Stimulated activated CD4-positive, alpha-beta T cell treated with anti-CD3 and anti-CD28 coated beads, TNF-alpha, amount 100 ng/mL, for 4 hours (primary cell): ENCODE data around the gene SNRPB2.

Source experiments
- DNase-seq, 3 experiments: peaks; one replicate each; pipeline ENCODE4 v3.0.0-alpha.2; 2020; ENCODE audit warnings: low read depth in 3 of 3

The SNRPB2 gene

DNA sequence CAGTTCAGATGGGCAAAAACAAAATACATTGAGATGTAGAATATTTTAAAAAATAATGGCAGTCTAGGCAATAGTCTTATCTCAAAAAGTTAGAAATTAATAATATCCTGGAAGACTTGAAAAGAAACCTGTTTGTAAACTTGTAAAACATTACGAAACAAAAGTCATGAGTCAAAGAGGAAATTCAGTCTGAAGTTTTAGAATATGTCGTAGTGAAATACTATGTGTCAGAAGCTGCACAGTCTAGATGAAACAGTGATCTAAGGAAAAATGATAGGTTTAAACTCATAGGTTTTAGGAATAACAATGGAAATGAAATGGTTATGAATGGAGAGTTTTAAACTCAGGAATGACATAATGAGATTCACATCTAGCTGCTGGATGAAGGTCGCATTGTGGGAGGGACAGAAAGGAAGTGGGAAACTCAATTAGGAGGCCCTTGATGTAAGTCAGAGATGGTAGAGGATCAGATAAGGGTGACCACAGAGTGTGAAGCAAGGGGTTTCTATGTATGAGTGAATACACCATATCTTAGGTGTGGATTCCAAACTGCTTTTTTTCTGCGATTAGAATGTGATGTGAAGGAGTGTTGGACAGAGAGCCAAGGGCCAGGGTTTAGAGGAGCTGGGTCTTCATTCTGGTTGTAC, 2.8 kb downstream of the SNRPB2 start:
- no peak for DNase-seq

DNA sequence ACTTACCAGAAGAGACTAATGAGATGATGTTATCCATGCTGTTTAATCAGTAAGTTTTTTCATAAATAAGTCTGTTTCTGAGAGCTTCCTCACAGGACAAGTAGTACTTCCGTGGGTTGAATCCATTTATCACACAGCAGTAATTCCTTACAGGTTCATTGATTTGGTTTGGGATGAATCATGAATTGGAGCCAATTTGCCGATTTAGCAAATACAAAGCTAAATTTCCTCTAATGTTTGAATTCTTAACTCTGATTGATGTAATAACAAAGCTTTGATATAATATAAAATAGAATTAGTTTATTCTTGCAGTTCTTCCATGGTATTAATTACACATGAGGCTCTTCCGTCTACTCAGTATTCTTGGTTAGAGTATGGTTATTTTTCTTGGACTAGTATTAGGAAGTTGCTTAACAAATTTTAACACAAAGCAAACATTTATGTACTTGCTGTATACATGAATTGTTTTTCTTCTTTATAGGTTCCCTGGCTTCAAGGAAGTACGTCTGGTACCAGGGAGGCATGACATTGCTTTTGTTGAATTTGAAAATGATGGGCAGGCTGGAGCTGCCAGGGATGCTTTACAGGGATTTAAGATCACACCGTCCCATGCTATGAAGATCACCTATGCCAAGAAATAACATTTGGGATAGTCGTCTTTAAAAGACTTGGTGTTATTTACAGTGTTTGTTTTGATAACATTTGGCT, 10.7 kb downstream of the SNRPB2 start:
- DNase-seq: no peak

DNA sequence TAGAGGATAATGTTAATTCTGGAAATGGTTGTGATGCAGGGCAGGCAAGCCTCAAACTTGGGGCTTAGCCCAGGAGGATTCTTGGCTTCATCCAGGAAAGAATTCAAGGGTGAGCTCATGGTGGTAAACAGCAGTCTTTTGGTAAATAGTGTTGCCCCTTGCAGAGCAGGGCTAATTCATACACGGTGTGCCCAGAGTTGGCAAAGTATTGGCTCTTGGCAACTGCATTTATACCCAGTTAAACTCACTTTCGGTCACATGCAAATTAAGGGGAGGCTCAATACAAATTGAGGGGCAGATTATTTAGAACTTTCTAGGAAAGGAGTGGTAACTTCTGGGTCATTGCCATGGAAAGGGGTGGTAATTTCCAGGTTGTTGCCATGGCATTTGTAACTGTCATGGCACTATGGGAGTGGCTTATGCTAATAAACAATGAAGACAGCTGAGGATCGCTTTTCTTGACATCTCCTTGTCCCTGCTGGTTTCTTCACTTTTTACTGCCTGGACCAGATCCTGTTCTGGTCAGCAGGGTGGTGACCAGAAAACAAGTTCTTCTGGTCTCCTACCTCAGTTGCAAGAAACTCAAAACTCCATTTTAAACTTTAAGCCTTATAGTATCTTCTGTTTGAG, 14.5 kb downstream of the SNRPB2 start:
- no peak for DNase-seq

DNA sequence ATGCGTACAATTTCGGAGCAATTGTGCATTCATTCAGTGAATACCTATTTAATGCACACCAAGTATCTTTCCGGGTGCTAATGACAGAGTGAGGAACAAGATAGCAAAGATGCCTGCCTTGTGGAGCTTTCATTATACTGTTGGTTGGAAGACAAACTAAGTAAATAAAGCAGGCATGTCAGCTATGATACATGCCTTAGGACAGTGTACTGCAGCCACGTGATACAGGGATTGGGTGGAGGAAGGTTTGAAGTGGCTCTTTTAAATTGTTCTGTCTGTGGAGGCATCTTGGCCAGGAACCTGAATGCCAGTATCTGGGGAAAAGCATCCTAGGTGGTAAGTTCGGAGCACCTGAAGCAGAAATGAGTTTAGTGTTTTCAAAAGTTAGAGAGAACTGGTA, 15.4 kb downstream of the SNRPB2 start:
- DNase-seq: no peak

DNA sequence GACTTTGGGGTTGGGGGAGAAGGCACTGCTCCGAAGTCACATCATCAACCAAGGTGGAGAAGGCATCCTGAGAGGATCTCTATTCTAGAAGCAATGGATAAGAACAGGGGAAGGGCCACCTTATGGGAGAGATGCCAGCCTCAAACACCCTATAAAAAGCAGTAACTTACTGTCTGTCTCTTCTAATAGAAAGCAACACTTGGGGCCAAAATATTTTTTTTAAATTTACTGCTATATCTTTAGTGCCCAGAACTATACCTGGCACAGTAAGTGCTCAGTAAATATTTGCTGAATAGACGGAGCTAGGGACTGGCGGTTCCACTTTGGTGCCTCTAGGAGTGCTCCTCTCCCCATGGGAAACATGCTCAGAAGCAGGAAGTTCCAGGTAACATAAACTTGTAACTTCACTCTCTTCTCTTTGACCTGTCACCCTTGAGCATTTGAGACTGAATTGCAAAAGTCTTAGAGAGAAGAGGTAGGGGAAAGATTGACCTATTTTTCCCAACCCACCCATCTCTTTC, 17.5 kb downstream of the SNRPB2 start:
- DNase-seq: no peak

DNA sequence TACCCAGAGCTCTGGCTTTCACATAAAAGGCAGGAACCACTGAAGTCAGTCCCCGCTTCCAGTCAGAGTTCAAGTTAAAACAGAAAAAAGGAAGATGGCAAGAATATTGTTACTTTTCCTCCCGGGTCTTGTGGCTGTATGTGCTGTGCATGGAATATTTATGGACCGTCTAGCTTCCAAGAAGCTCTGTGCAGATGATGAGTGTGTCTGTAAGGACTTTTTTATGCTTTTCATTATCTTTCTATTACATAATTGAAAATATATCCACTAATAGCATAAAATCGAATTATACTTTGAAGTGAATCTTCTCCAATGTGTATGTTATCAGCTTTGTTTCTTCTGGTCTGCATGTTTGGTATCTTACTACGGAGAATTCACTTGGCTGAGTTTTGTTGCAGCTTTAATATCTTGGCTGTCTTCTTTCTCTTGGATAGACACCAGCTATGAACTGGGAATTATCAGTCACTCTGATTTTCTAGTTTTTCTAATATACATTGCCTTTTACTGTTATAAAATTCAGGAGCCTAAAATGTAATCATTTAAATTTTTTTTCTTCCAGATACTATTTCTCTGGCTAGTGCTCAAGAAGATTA, 18.6 kb downstream of the SNRPB2 start, which contains the start of gene OTOR:
Gene OTOR, plus strand, starts transcription at position 51 of the 593 bp plus-strand sequence. Its CDS starts 44 bp downstream, at position 95.
- no peak for DNase-seq

DNA sequence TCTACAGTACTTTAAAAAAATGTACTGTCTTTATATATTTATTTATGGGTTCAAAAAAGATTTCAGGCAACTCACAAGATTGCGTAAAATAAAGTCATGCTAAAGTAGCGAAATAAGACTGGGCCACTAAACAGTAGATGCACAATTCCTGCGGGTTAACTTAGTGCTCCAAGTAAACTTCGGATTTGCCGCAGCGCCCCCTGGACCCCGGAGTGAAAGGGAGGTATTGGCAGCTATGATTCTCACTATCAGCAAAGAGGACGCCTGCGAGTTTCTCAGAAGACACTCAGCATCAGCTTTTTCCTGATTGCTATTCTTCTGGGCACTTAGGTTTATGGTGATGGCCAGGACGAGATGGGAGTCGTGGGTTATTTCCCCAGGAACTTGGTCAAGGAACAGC, 19.7 kb downstream of the SNRPB2 start:
- DNase-seq: no peak

DNA sequence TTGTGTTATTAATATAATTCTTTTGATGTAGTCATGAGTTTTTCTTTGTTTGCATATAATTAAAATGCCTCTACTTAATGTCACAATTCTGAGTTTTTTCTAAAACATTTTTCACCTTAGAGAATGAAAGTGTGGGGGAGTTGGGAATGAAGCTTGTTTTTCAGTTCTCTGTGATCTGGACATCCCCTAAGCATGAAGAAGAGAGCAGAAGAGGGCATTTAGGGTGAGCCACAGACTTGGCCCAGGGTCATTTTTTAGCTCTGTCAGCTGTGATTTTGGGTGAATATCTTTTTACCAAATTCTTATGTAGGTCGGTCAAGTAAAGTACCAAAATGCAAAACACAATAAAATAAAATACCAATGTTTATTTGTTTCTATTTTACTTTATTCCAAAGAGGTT, 22.3 kb downstream of the SNRPB2 start:
- DNase-seq: no peak

DNA sequence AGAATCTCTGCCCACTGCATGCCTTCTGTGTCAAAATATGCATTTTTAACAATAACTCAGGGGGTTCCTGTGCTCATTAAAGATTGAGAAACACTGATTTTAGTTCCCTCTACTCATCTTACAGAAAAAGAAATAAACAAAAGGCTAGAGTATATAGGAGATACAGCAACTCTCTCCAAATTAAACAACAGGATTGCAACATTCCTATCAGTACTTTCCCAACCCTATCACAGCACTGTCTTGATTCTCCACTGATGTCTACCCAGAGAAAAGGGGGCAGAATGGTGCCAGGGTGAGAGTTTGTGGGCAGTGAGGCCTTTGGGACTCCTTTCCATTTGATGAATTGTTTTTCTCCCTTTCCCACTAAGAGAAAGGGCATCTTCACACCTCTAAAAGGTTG, 23.1 kb downstream of the SNRPB2 start:
- DNase-seq: no peak

DNA sequence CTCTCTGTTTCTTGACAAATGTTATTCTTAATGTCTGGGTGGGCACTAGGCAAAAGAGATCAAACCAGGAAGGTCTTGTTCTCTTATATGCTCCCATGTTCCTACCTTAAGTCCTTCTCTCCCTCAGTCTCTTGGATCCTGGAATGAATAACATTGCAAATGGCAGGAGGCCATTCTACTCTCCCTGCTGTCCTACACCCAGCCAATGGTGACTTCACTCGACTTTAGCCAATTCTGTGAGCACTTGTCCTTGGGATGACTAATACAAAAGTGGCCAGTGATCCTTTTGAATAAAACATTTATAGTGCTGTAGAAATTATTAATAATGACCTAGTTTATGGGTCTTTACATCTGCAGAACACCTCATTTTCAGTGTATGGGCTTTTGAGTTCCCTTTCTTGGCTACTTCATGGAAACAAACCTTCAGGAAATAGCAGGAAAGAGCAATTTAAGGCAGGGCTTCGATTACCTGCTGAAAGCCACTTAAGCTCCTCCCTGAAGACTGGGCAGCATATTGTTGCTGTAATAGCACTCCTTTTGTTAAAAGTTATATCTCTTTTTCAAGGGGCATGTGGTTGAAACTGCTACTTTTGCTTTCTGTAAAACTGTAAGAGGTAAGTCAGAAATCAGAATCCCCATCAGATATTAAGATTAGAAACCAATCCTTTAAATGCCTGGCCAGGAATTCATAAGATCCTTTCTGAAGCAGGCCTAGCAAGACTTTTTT, 28.8 kb downstream of the SNRPB2 start:
- no peak for DNase-seq

DNA sequence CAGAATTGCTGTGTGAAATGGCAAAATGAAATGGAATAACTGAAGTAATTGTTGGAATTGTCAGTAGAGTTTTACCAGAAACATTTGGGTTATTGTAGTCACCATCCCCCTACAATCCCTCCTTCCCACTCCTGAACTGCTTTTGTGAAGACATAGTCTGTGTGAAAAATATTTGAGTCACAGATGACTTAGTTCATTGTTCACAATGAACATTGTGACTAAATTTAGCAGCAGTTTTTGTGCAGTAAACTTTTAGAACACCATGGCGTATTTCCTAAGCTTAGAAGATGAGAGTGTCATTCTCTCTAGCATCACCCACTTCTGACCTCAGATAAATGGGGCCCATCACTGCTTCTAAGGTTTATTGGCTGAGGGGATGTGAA, 29.3 kb downstream of the SNRPB2 start:
- DNase-seq: no peak

DNA sequence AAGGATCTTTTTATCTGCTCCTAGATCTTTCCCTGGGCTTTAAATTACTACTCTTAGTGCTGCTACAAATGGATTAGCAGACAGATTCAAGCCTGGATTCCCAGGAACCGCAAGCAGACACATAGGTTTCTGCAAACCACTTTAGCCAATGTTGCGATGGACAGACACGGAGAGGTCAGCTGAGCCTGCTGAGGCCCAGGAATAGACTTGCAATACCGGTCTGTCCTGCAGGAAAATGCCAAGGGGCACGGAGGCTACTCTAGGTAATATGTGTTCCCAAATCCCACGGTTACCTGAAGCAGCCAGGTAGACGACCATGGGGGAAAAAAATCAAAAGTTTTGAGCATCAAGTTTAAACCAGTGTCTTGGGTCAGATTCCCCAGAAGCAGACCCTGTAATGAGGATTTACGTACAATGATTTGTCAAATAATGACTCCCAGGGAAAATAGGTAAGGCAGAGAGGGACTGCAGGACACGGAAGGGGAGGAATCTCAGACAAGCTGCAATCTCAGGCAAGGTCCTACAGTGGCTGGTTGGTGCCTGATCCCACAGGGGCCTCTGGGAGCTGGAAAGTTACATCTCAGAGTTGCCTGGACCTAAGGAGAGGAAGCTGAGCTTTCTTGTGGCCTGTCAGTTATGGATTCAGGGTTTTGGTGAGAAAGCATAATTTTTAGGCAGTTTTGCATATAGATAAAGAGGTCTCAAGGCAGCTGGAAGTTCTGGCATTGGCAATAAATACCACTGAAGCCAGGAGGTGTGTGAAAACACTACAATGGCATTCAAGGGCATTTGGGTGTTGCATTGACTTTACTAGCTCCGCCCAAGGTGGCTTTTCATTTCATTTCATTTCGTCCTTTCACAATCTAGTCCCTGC, 30.8 kb downstream of the SNRPB2 start:
- no peak for DNase-seq

DNA sequence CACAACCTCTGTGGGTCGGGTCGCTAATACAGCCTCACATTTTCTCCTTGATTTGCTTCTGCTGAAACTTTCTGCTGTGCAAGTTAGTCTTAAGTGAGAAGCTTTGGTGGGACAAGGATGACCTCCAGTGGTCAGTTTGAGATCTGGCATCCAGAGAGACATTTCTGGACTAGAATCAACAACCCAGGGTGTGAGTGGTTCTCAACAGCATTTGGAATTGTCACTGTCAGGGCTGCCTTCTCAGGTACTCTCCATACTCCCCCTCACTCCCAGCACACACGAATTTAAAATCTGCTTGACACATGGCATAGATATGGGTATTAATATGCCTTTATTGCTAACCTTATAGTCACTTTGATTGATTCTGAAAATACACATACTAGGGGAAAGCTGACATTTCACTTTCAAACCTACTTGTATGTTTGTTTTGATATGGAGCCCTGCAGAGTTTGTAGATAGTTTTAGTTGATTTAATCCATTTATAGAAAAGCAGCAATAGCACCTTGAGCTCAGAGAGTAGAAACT, 31.5 kb downstream of the SNRPB2 start:
- peak in 1 of 3 experiments; percentile 9 for DNase-seq

DNA sequence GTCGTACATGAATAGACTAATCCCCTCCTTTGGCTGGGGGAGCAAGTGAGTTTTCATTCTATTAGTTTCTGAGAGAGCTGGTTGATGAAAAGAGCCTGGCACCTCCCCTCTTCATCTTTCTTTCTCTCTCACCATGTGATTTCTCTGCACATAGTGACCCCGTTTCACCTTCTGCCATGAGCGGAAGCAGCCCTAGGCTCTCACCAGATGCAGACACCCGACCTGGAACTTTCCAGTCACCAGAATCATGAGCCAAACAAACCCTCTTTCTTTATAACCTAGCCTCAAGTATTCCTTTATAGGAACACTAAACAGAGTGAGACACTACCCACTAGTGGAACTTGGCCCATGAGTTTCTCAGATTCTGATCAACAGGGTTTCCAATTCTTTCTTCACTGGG, 34.7 kb downstream of the SNRPB2 start:
- no peak for DNase-seq

DNA sequence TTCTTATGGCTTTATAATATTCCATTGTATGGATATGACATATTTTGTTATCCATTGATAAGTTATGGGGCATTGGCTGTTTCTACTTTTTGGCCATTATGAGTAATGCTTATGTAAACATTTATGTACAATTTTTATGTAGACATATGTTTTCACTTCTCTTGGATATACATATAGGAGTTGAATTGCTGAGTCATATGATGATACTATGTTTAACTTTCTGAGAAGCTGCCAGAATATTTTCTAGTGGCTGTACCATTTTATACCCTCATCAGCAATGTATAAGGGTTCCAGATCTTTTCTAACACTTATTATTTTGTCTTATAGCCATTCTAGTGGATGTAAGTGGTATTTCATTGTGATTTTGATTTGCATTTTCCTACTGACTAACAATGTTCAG, 41.4 kb downstream of the SNRPB2 start:
- DNase-seq: no peak

DNA sequence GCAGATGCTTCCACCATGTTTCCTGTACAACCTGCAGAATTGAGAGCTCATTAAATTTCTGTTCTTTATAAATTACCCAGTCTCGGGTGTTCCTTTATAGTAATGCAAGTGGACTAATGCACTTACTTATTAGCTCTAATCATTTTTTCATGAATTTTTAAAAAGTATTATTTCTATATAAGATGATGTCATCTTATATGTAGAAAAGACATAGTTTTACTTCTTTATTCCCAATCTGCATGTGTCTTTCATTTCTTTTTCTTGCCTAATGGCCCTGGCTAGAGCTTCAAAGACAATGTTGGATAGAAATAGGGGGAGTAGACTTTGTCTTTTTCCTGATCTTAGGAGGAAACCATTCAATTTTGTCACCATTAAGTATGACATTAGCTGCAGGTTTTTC, 46.1 kb downstream of the SNRPB2 start:
- no peak for DNase-seq

DNA sequence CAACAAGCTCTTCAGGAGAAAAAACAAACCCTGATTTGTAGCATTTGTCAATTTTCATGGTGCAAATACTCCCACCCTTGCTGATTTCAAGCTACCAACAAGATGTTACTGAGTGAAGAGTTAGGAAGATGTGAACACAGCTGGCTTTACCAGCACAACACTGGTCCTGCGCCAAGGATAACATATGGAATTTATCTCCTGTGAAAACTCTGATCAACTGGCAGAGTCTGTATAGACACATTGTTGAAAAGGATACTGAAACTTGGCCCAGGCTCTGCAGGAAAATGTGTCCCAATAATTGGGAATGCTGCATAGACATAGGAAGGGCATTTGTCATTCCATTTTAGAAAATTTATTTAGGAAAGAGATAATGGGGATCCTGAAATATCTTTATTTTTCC, 47.3 kb downstream of the SNRPB2 start:
- DNase-seq: no peak

DNA sequence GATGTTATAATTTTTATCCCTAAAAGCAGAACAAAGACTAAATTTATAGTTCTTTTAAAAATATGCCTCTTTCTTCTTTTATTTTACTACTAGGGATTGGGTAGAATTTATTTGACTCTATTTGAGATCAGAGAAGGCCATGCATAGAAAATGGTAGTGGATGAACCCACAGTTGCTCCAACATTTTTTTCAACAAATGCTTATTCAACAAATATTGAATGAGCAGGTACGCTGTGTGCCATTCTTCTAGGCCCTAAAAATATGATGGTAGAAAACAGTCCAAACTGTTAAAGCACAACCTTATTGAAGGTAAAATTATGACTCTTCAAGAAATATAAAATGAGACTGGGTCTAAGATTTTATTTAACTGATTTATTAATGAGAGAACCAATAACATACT, 48.3 kb downstream of the SNRPB2 start:
- no peak for DNase-seq

DNA sequence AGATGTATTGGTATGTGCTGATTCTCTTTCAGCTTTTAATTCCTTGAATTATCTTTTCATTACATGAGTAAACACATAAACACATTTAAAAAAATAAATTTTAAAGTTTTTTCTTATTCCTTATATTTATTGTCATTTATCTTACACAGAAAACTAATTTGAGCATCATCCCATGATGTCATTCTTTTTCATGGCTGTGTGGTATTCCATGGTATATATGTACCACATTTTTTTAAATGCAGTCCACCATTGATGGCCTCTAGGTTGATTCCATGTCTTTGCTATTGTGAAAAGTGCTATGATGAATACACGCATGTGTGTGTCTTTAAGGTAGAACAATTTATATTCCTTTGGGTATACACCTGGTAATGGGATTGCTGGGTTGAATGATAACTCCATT, 51.7 kb downstream of the SNRPB2 start:
- DNase-seq: no peak

DNA sequence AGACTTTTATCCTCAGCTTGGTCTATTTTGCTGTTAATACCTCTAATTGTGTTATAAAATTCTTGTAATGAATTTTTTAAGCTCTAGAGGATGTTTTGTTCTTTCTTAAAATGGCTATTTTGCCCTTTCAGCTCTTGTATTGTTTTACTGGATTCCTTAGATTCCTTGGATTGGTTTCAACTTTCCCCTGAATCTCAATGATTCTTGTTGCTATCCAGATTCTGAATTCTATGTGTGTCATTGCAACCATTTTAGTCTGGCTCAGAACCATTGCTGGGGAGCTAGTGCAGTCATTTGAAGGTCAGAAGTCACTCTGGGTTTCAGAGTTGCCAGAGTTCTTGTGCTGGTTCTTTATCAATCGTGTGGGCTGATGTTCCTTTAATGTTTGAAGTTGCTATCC, 55.4 kb downstream of the SNRPB2 start:
- no peak for DNase-seq
